Right atrium auricular region (tissue), 2 donors: Measurements from ENCODE around the gene RAB11FIP4. TPM values are rescaled to one million over a fixed set of nuclear protein-coding genes. Genes with fewer than 3 reads are reported as not detected.
A peak's percentile ranks its signal among the peaks of the same experiment; 100 is the strongest.

Source experiments
- DNase-seq: peaks from one replicate; pipeline ENCODE4 v3.0.0-alpha.2; 2019; ENCODE audit warnings: low spot score
- H3K27ac ChIP-seq, 2 donors: fragments of 200-600 bp; sonication (generic); 1 replicate in 1 of 2; 2 replicates in 1 of 2; pipeline ENCODE4 v1.5.1; 2016 to 2019
- H3K27me3 ChIP-seq, 2 donors: fragments of 200-600 bp; sonication (generic); one replicate each; pipeline versions ENCODE4 v1.5.1 to v1.6.0; 2017 to 2019
- H3K36me3 ChIP-seq: fragments of 200-600 bp; sonication (generic); one replicate; pipeline ENCODE4 v1.5.1; 2016
- H3K4me1 ChIP-seq, 2 donors: fragments of 200-600 bp; sonication (generic); one replicate each; pipeline versions ENCODE4 v1.5.1 to v1.6.0; 2017 to 2019
- H3K4me3 ChIP-seq, 2 donors: fragments of 200-600 bp; sonication (generic); 1 replicate in 1 of 2; 2 replicates in 1 of 2; pipeline ENCODE4 v1.5.1; 2017 to 2019; ENCODE audit warnings: mild to moderate bottlenecking in 1 of 2, moderate library complexity in 1 of 2
- H3K9me3 ChIP-seq, 2 donors: fragments of 200-600 bp; sonication (generic); one replicate each; pipeline ENCODE4 v1.5.1; 2019
- CTCF ChIP-seq, 2 donors: fragments of 200-600 bp; sonication (generic); IDR thresholded peaks; one replicate each; pipeline ENCODE4 v1.5.1; 2019; ENCODE audit warnings: antibody characterized with exemption in 2 of 2
- total RNA-seq, 2 donors: library from RNA; depleted of rRNA; stranded (reverse); fragments of >200 nt; gene quantifications; one replicate each; pipeline ENCODE4 v1.1.0, GENCODE V29; 2016

The RAB11FIP4 gene
- total RNA-seq, 2 donors from 2014 or later, result 4.4 to 7.2 TPM

GRCh38 chr17:31540602-31541307 is 149.3 kb downstream of the RAB11FIP4 start:
- no peaks in the 10 kb centered on the region for H3K9me3 ChIP-seq
- H3K4me3 ChIP-seq, result no peak overlapping the region
- H3K36me3 ChIP-seq, result no peaks in the 10 kb centered on the region
- DNase-seq, result no peak
- no peaks in the 10 kb centered on the region for H3K27me3 ChIP-seq
- TF ChIP-seq CTCF (IDR thresholded peaks at IDR 0.05), result no peak
- H3K27ac ChIP-seq, result no peak overlapping the region
- H3K4me1 ChIP-seq, result no peaks in the 10 kb centered on the region

- no peak overlapping the region for H3K27ac ChIP-seq
- no peaks in the 10 kb centered on the region for H3K4me1 ChIP-seq
- DNase-seq, result no peak
- H3K27me3 ChIP-seq, result no peaks in the 10 kb centered on the region
- no peak for TF ChIP-seq CTCF (IDR thresholded peaks at IDR 0.05)
- no peak overlapping the region for H3K4me3 ChIP-seq
- H3K9me3 ChIP-seq, result no peaks in the 10 kb centered on the region
- H3K36me3 ChIP-seq, result no peaks in the 10 kb centered on the region
Measured at GRCh38 chr17:31541559-31541958, 150.1 kb downstream of the RAB11FIP4 start.

- H3K4me3 ChIP-seq, result no peak overlapping the region
- H3K27me3 ChIP-seq, result no peaks in the 10 kb centered on the region
- no peak for TF ChIP-seq CTCF (IDR thresholded peaks at IDR 0.05)
- DNase-seq, result no peak
- no peak overlapping the region for H3K27ac ChIP-seq
- H3K4me1 ChIP-seq, result peaks cover 0 to 8% of the 10 kb centered on the region in 2 donors
- H3K9me3 ChIP-seq, result no peaks in the 10 kb centered on the region
- no peaks in the 10 kb centered on the region for H3K36me3 ChIP-seq
Measured at GRCh38 chr17:31544186-31544585, 152.7 kb downstream of the RAB11FIP4 start.

- Histone ChIP-seq H3K9me3 (no peaks in the 10 kb centered on the region), H3K27me3 (no peaks in the 10 kb centered on the region), H3K4me1 (peaks cover 0 to 14% of the 10 kb centered on the region in 2 donors), H3K4me3 (no peak overlapping the region), H3K27ac (no peak overlapping the region), H3K36me3 (no peaks in the 10 kb centered on the region)
- DNase-seq, result no peak
- TF ChIP-seq CTCF (IDR thresholded peaks at IDR 0.05), result no peak
Measured at GRCh38 chr17:31546650-31547049, 155.2 kb downstream of the RAB11FIP4 start.

- peaks cover 0 to 14% of the 10 kb centered on the region in 2 donors for H3K4me1 ChIP-seq
- peak overlapping the region; percentile 64 to 83 for H3K4me3 ChIP-seq
- no peaks in the 10 kb centered on the region for H3K36me3 ChIP-seq
- no peaks in the 10 kb centered on the region for H3K9me3 ChIP-seq
- TF ChIP-seq CTCF (IDR thresholded peaks at IDR 0.05), result no peak
- H3K27ac ChIP-seq, result peak overlapping the region; percentile 92 to 96
- H3K27me3 ChIP-seq, result no peaks in the 10 kb centered on the region
- DNase-seq, result no peak
Measured at GRCh38 chr17:31548709-31549108, 157.2 kb downstream of the RAB11FIP4 start.

- Histone ChIP-seq H3K4me1 (peaks cover 0 to 14% of the 10 kb centered on the region in 2 donors), H3K27ac (peak overlapping the region; percentile 92 to 96), H3K36me3 (no peaks in the 10 kb centered on the region), H3K27me3 (no peaks in the 10 kb centered on the region), H3K4me3 (peak overlapping the region; percentile 64 to 83), H3K9me3 (no peaks in the 10 kb centered on the region)
- TF ChIP-seq CTCF (IDR thresholded peaks at IDR 0.05), result no peak
- no peak for DNase-seq
Measured at GRCh38 chr17:31549121-31549524, 157.6 kb downstream of the RAB11FIP4 start.
